ENCODE data around the gene PTPRA.

GRCh38 chr20:3080939-3081388, 207.7 kb downstream of the PTPRA start:
- TF ChIP-seq CTCF (IDR thresholded peaks at IDR 0.05; ENCODE audit: poor library complexity) (no peak), EZH2 (IDR thresholded peaks at IDR 0.05; ENCODE audit: borderline replicate concordance) (no peak)

Measured in hepatocyte (in vitro differentiated cells).